Measurements from ENCODE around the gene ZNF462. TPM values are rescaled to one million over a fixed set of nuclear protein-coding genes. Genes with fewer than 3 reads are reported as not detected.

ZNF462 gene
- total RNA-seq, 1 experiment from 2014 or later = 121 TPM

- TF ChIP-seq ZNF532 (CRISPR knock-in tag; IDR thresholded peaks at IDR 0.05; ENCODE audit: borderline replicate concordance) = no peak
- no peak for TF ChIP-seq STAT6 (CRISPR knock-in tag; conservative IDR thresholded peaks at IDR 0.05; ENCODE audit: low read depth)
- TF ChIP-seq ZNF281 (CRISPR knock-in tag; IDR thresholded peaks at IDR 0.05) = peak; percentile 48; the same call in 1 of the 2 replicates
- TF ChIP-seq FOXK1 (CRISPR knock-in tag; IDR thresholded peaks at IDR 0.05) = 0 out of 2 replicates have a peak, but pooled peaks have one; percentile 34
- no peak for TF ChIP-seq ZNF232 (CRISPR knock-in tag; IDR thresholded peaks at IDR 0.05)
- TF ChIP-seq NFATC4 (CRISPR knock-in tag; IDR thresholded peaks at IDR 0.05) = no peak
- no peak for TF ChIP-seq ATF6 (CRISPR knock-in tag; IDR thresholded peaks at IDR 0.05)
- no peak for TF ChIP-seq NFYB (CRISPR knock-in tag; conservative IDR thresholded peaks at IDR 0.05; ENCODE audit: low read depth)
- no peak for TF ChIP-seq NR2C2 (CRISPR knock-in tag; IDR thresholded peaks at IDR 0.05)
- TF ChIP-seq PRRX2 (CRISPR knock-in tag; IDR thresholded peaks at IDR 0.05) = no peak
- TF ChIP-seq TEAD1 (CRISPR knock-in tag; IDR thresholded peaks at IDR 0.05) = 0 out of 2 replicates have a peak, but pooled peaks have one; percentile 14
- no peak for TF ChIP-seq SOX15 (CRISPR knock-in tag; IDR thresholded peaks at IDR 0.05)
- no peak for TF ChIP-seq ZNF317 (CRISPR knock-in tag; IDR thresholded peaks at IDR 0.05; ENCODE audit: borderline replicate concordance, low read depth)
- TF ChIP-seq ATF1 (CRISPR knock-in tag; IDR thresholded peaks at IDR 0.05) = no peak
- 0 out of 2 replicates have a peak, but pooled peaks have one; percentile 29 for TF ChIP-seq HMGXB4 (CRISPR knock-in tag; IDR thresholded peaks at IDR 0.05)
- 0 out of 2 replicates have a peak, but pooled peaks have one; percentile 12 for TF ChIP-seq EMX1 (CRISPR knock-in tag; IDR thresholded peaks at IDR 0.05)
- no peak for TF ChIP-seq ARID4B (CRISPR knock-in tag; IDR thresholded peaks at IDR 0.05; ENCODE audit: borderline replicate concordance)
- peak; percentile 47 for TF ChIP-seq ZNF423 (CRISPR knock-in tag; IDR thresholded peaks at IDR 0.05)
- TF ChIP-seq E2F5 (CRISPR knock-in tag; IDR thresholded peaks at IDR 0.05) = 0 out of 2 replicates have a peak, but pooled peaks have one; percentile 27
These were observed 2.8 kb upstream of the ZNF462 start (continued) for GRCh38 chr9:106859957-106860720.
